ENCODE results near the gene DUS1L.

- no peak for TF ChIP-seq EZH2 (IDR thresholded peaks at IDR 0.05; ENCODE audit: low read length)
- no peak for TF ChIP-seq CTCF (optimal IDR thresholded peaks at IDR 0.05 in 1 of 3, IDR thresholded peaks at IDR 0.05 in 1 of 3, conservative IDR thresholded peaks at IDR 0.05 in 1 of 3; ENCODE audit: extremely low read depth in 1 of 3, insufficient read depth in 2 of 3, low read length in 3 of 3)
These were observed 7.3 kb downstream of the DUS1L start for GRCh38 chr17:82058230-82058854.

Data from keratinocyte (primary cell).